NCI-H226 (cell line): ENCODE results near the gene SLC37A1.
"Not testable (repeated sequence)": the region's sequence is repeated elsewhere in the genome, so short reads cannot be mapped to it uniquely, and the experiment has no call there.

Experiments used
- DNase-seq: peaks from one replicate; pipeline ENCODE4 v3.0.0-alpha.2; 2015

The SLC37A1 gene

GRCh38 chr21:42624095-42624790, 110.6 kb downstream of the SLC37A1 start:
- no peak for DNase-seq

- DNase-seq: no peak
Observed at GRCh38 chr21:42624936-42625335, 111.3 kb downstream of the SLC37A1 start.

- no peak for DNase-seq
Observed at GRCh38 chr21:42626171-42626570, 112.5 kb downstream of the SLC37A1 start.

- DNase-seq: no peak
Observed at GRCh38 chr21:42627527-42628289, 114.1 kb downstream of the SLC37A1 start.

- not testable (repeated sequence) for DNase-seq
Observed at GRCh38 chr21:42628466-42629061, 114.9 kb downstream of the SLC37A1 start.

GRCh38 chr21:42629933-42630589, 116.4 kb downstream of the SLC37A1 start:
- no peak for DNase-seq

- no peak for DNase-seq
Observed at GRCh38 chr21:42630626-42631025, 117.0 kb downstream of the SLC37A1 start.
